Upper lobe of right lung (tissue), 1 donor: ENCODE measurements around the gene CFD. TPM values are rescaled to one million over a fixed set of nuclear protein-coding genes. Genes with fewer than 3 reads are reported as not detected.

Source experiments
- ATAC-seq: fragments of 200-7000 bp; cut with Tn5 transposase; one replicate; pipeline ENCODE4 v1.9.1; 2020; ENCODE audit warnings: mild to moderate bottlenecking, moderate library complexity
- DNase-seq: peaks from one replicate; pipeline ENCODE4 v3.0.0-alpha.2; 2020
- H3K27ac ChIP-seq: fragments of 200-600 bp; one replicate; pipeline ENCODE4 v1.8.0; 2022
- H3K27me3 ChIP-seq: fragments of 200-600 bp; one replicate; pipeline ENCODE4 v1.8.0; 2022; ENCODE audit warnings: mild to moderate bottlenecking
- H3K36me3 ChIP-seq: fragments of 200-600 bp; one replicate; pipeline ENCODE4 v1.8.0; 2022
- H3K4me1 ChIP-seq: fragments of 200-600 bp; one replicate; pipeline ENCODE4 v1.8.0; 2022
- H3K4me3 ChIP-seq: fragments of 200-600 bp; one replicate; pipeline ENCODE4 v1.8.0; 2022; ENCODE audit warnings: mild to moderate bottlenecking
- H3K9me3 ChIP-seq: fragments of 200-600 bp; one replicate; pipeline ENCODE4 v1.8.0; 2022
- intact Hi-C: fragments of 100-400 bp; cut with DNase I; formaldehyde crosslinking; loops from one replicate; pipeline ENCODE4 v1.11.0; 2022
- total RNA-seq: library from RNA; stranded (reverse); fragmentation: NEBNext Ultra II Directional; extraction: Animal tissue kit (Norgen Biotek cat#: 25700); gene quantifications from one replicate; pipeline ENCODE4 v1.2.1, GENCODE V29; 2021
- TF ChIP-seq, protein P1 (sequence below): fragments of 200-600 bp; IDR thresholded peaks from one replicate; pipeline ENCODE4 v1.8.0; 2022; ENCODE audit warnings: antibody characterized with exemption
- donor health status: DM: no; HTN: yes; CAD: no; lungs with severe emphysema.

The CFD gene
- total RNA-seq, 1 donor from 2014 or later: 153 TPM

DNA sequence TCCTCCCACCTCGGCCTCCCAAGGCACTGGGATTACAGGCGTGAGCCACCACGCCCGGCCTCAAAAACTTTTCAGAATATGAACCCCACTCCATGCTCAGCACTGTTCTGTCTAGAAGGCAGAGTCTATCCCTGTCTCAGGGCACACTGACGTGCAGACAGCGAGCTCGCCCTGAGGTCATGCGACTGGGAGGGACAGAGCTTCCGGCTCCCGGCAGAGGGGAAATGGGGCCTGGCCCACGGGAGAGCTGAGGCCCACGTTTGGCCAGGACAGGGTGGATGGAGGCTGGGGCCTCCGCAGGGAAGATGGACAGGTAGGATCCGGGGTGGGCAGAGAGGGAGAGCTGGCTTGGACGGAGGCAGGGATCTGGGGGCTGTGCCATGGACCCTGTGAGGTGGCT is 34.6 kb upstream of the CFD start:
- H3K9me3 ChIP-seq: no peaks in the 10 kb centered on the region
- H3K27ac ChIP-seq: no peak overlapping the region
- H3K4me1 ChIP-seq: peaks cover 4% of the 10 kb centered on the region
- peak; percentile 66 for ATAC-seq
- H3K27me3 ChIP-seq: peaks cover 22% of the 10 kb centered on the region
- H3K4me3 ChIP-seq: no peak overlapping the region
- TF ChIP-seq, protein P1, sequence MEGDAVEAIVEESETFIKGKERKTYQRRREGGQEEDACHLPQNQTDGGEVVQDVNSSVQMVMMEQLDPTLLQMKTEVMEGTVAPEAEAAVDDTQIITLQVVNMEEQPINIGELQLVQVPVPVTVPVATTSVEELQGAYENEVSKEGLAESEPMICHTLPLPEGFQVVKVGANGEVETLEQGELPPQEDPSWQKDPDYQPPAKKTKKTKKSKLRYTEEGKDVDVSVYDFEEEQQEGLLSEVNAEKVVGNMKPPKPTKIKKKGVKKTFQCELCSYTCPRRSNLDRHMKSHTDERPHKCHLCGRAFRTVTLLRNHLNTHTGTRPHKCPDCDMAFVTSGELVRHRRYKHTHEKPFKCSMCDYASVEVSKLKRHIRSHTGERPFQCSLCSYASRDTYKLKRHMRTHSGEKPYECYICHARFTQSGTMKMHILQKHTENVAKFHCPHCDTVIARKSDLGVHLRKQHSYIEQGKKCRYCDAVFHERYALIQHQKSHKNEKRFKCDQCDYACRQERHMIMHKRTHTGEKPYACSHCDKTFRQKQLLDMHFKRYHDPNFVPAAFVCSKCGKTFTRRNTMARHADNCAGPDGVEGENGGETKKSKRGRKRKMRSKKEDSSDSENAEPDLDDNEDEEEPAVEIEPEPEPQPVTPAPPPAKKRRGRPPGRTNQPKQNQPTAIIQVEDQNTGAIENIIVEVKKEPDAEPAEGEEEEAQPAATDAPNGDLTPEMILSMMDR: no peak
- DNase-seq: peak; percentile 72
- intact Hi-C loops: no loop called here
- H3K36me3 ChIP-seq: no peaks in the 10 kb centered on the region

DNA sequence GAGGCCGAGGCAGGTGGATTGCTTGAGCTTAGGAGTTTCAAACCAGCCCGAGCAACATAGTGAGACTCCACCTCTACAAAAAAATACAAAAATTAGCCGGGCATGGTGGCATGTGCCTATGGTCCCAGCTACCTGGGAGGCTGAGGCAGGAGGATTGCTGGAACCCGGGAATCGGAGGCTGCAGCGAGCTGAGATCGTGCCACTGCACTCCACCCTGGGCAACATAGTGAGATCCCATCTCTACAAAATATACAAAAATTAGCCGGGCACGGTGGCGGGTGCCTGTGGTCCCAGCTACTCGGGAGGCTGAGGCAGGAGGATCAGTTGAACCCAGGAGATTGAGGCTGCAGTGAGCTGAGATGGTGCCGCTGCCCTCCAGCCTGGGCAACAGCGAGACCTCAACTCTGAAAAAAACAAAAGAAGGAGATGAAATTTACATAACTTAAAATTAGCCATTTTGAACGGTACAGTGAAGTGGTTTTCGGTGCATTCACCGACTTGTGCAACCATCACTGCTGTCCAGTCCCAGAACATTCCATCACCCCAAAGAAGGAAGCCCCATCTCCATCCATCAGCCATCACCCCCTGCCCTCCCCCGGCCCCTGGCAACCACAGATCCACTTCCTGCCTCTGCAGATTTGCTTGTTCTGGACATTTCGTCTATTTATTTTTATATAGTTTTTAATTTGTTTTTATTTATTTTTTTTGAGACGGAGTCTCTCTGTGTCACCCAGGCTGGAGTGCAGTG is 33.4 kb upstream of the CFD start:
- peaks cover 26% of the 10 kb centered on the region for H3K27me3 ChIP-seq
- H3K4me3 ChIP-seq: no peak overlapping the region
- H3K36me3 ChIP-seq: no peaks in the 10 kb centered on the region
- peaks cover 4% of the 10 kb centered on the region for H3K4me1 ChIP-seq
- TF ChIP-seq, protein P1: no peak
- DNase-seq (no peak), ATAC-seq (no peak)
- no peaks in the 10 kb centered on the region for H3K9me3 ChIP-seq
- H3K27ac ChIP-seq: no peak overlapping the region
- intact Hi-C loops: no loop called here

- Histone ChIP-seq H3K9me3 (no peaks in the 10 kb centered on the region), H3K4me3 (no peak overlapping the region), H3K27me3 (peaks cover 20% of the 10 kb centered on the region), H3K4me1 (peaks cover 4% of the 10 kb centered on the region), H3K36me3 (no peaks in the 10 kb centered on the region), H3K27ac (no peak overlapping the region)
- no peak for DNase-seq
- ATAC-seq: no peak
- TF ChIP-seq, protein P1: no peak
- intact Hi-C loops: no loop called here
Observed at GRCh38 chr19:827314-827709, 32.2 kb upstream of the CFD start.

DNA sequence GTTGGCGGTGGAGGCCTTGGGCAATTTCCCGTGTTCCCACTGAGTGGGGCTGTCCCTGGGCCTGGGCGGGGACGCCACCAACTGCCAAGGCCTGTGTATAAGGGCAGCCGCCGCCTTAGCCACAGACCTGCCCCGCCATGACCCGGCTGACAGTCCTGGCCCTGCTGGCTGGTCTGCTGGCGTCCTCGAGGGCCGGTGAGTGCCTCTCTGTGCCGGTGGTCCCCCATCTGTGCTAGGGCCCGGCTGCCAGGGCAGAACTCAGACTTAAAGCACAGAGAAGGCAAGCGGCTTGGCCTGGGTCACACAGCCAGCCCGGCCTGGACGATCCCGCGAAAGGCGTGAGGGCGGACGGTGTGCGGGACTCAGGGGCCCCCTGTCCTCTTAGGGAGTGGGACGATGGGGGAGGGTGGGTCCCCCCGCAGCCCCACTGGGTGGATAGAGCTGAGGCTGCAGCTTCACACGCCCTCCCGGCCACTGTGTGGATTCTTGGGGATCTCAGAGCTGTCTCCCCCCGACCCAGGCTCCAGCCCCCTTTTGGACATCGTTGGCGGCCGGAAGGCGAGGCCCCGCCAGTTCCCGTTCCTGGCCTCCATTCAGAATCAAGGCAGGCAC is 31.6 kb upstream of the CFD start, which contains the start of gene AZU1:
Gene AZU1, plus strand, starts transcription at position 128 of the 612 bp plus-strand sequence. Its CDS starts 10 bp downstream, at position 138.
- no peak within 1 kb of the TSS for H3K27ac ChIP-seq
- intact Hi-C loops: no loop called here

GRCh38 chr19:829129-829758 is 30.2 kb upstream of the CFD start:
- TF ChIP-seq, protein P1: no peak
- H3K27ac ChIP-seq: no peak overlapping the region
- H3K36me3 ChIP-seq: no peaks in the 10 kb centered on the region
- H3K9me3 ChIP-seq: no peaks in the 10 kb centered on the region
- intact Hi-C loops: no loop called here
- peaks cover 5% of the 10 kb centered on the region for H3K27me3 ChIP-seq
- no peak overlapping the region for H3K4me3 ChIP-seq
- no peak for ATAC-seq
- no peaks in the 10 kb centered on the region for H3K4me1 ChIP-seq
- no peak for DNase-seq

More for the DNA sequence above, 31.6 kb upstream of the CFD start, which contains the start of gene AZU1:
- Histone ChIP-seq H3K9me3 (no peaks in the 10 kb centered on the region), H3K27me3 (peaks cover 15% of the 10 kb centered on the region), H3K4me3 (no peak within 1 kb of the TSS), H3K4me1 (peaks cover 4% of the 10 kb centered on the region), H3K36me3 (no peaks in the 10 kb centered on the region)
- DNase-seq (peak; percentile 74), ATAC-seq (peak; percentile 77)
- TF ChIP-seq, protein P1: no peak
